Nephron (organoid): Measurements from ENCODE around the gene DLGAP1.

Experiments used
- H3K27ac Mint-ChIP-seq, 3 experiments: 2 replicates each; pipeline ENCODE4 v1.8.0; 2020; ENCODE audit warnings: mixed read lengths in 3 of 3, mild to moderate bottlenecking in 2 of 3, moderate library complexity in 1 of 3
- H3K27me3 Mint-ChIP-seq: 2 replicates; pipeline ENCODE4 v1.8.0; 2021; ENCODE audit warnings: low read depth, mild to moderate bottlenecking, moderate library complexity, mixed read lengths
- H3K36me3 Mint-ChIP-seq: 2 replicates; pipeline ENCODE4 v1.8.0; 2020; ENCODE audit warnings: low read depth, mixed read lengths
- H3K4me1 Mint-ChIP-seq: 2 replicates; pipeline ENCODE4 v1.8.0; 2020; ENCODE audit warnings: mixed read lengths
- H3K4me3 Mint-ChIP-seq, 3 experiments: 2 replicates each; pipeline ENCODE4 v1.8.0; 2020; ENCODE audit warnings: mild to moderate bottlenecking in 3 of 3, mixed read lengths in 3 of 3, moderate library complexity in 2 of 3
- H3K9me3 Mint-ChIP-seq: 2 replicates; pipeline ENCODE4 v1.8.0; 2020; ENCODE audit warnings: mixed read lengths
- CTCF ChIP-seq, 3 experiments: fragments of 200-600 bp; sonication (generic); IDR thresholded peaks; one replicate each; pipeline ENCODE4 v1.5.0; 2021; ENCODE audit warnings: antibody characterized with exemption in 3 of 3; ENCODE audit not compliant: unreplicated experiment in 3 of 3

The DLGAP1 gene

GRCh38 chr18:3461704-3462103, 993.4 kb downstream of the DLGAP1 start:
- TF ChIP-seq CTCF (IDR thresholded peaks at IDR 0.05; ENCODE audit: unreplicated experiment in 3 of 3) = no peak
- peaks cover 65% of the 10 kb centered on the region for H3K36me3 Mint-ChIP-seq
- H3K27me3 Mint-ChIP-seq = no peaks in the 10 kb centered on the region
- no peak overlapping the region for H3K4me3 Mint-ChIP-seq
- H3K4me1 Mint-ChIP-seq = peaks cover 38% of the 10 kb centered on the region
- H3K27ac Mint-ChIP-seq = peak overlapping the region in 2 of 3 experiments; percentile 9 to 27
- peaks cover 19% of the 10 kb centered on the region for H3K9me3 Mint-ChIP-seq

GRCh38 chr18:3460823-3461398, 994.2 kb downstream of the DLGAP1 start:
- no peak overlapping the region for H3K4me3 Mint-ChIP-seq
- peaks cover 19% of the 10 kb centered on the region for H3K9me3 Mint-ChIP-seq
- H3K36me3 Mint-ChIP-seq = peaks cover 73% of the 10 kb centered on the region

GRCh38 chr18:3458952-3459853, 995.9 kb downstream of the DLGAP1 start:
- no peaks in the 10 kb centered on the region for H3K27me3 Mint-ChIP-seq
- peaks cover 53% of the 10 kb centered on the region for H3K4me1 Mint-ChIP-seq
- no peak for TF ChIP-seq CTCF (IDR thresholded peaks at IDR 0.05; ENCODE audit: unreplicated experiment in 3 of 3)
- peak overlapping the region; percentile 49 to 99 (median 72) for H3K27ac Mint-ChIP-seq
- H3K4me3 Mint-ChIP-seq = peak overlapping the region in 2 of 3 experiments; percentile 14 to 30
- peaks cover 19% of the 10 kb centered on the region for H3K9me3 Mint-ChIP-seq
- H3K36me3 Mint-ChIP-seq = peaks cover 76% of the 10 kb centered on the region

More at GRCh38 chr18:3460823-3461398, 994.2 kb downstream of the DLGAP1 start:
- Mint-ChIP-seq H3K4me1 (peaks cover 38% of the 10 kb centered on the region), H3K27me3 (no peaks in the 10 kb centered on the region), H3K27ac (no peak overlapping the region)
- no peak for TF ChIP-seq CTCF (IDR thresholded peaks at IDR 0.05; ENCODE audit: unreplicated experiment in 3 of 3)

GRCh38 chr18:3458378-3458777, 996.7 kb downstream of the DLGAP1 start:
- Mint-ChIP-seq H3K36me3 (peaks cover 75% of the 10 kb centered on the region), H3K4me1 (peaks cover 60% of the 10 kb centered on the region), H3K9me3 (peaks cover 19% of the 10 kb centered on the region), H3K4me3 (peak overlapping the region in 2 of 3 experiments; percentile 21 to 70), H3K27ac (peak overlapping the region; percentile 49 to 99 (median 72)), H3K27me3 (no peaks in the 10 kb centered on the region)
- TF ChIP-seq CTCF (IDR thresholded peaks at IDR 0.05; ENCODE audit: unreplicated experiment in 3 of 3) = no peak

- Mint-ChIP-seq H3K9me3 (peaks cover 19% of the 10 kb centered on the region), H3K4me3 (peak overlapping the region; percentile 96 to 99 (median 99)), H3K36me3 (peaks cover 66% of the 10 kb centered on the region), H3K4me1 (peaks cover 60% of the 10 kb centered on the region), H3K27me3 (no peaks in the 10 kb centered on the region), H3K27ac (peak overlapping the region; percentile 15 to 99 (median 99))
- TF ChIP-seq CTCF (IDR thresholded peaks at IDR 0.05; ENCODE audit: unreplicated experiment in 3 of 3) = no peak
These were observed 997.8 kb downstream of the DLGAP1 start for GRCh38 chr18:3457261-3457724.
